GM20000 (cell line): ENCODE data around the gene MYO9A.
"Not testable (repeated sequence)": the region's sequence is repeated elsewhere in the genome, so short reads cannot be mapped to it uniquely, and the experiment has no call there.

Source experiments
- DNase-seq: peaks from one replicate; pipeline ENCODE4 v3.0.0; 2012; ENCODE audit warnings: low spot score
- CTCF ChIP-seq: IDR thresholded peaks from 2 replicates; pipeline ENCODE4 v1.5.1; 2012; ENCODE audit warnings: mild to moderate bottlenecking, control low read depth; ENCODE audit errors: extremely low read depth, missing control alignments

The MYO9A gene

GRCh38 chr15:72086920-72087648 is 30.9 kb downstream of the MYO9A start:
- no peak for TF ChIP-seq CTCF
- DNase-seq, result no peak

- no peak for DNase-seq
- no peak for TF ChIP-seq CTCF
Observed at GRCh38 chr15:72086010-72086697, 31.8 kb downstream of the MYO9A start.

GRCh38 chr15:72082176-72082575 is 35.8 kb downstream of the MYO9A start:
- no peak for TF ChIP-seq CTCF
- no peak for DNase-seq

- no peak for TF ChIP-seq CTCF
- peak; percentile 54 for DNase-seq
Observed at GRCh38 chr15:72078887-72079286, 39.1 kb downstream of the MYO9A start.

- no peak for TF ChIP-seq CTCF
- DNase-seq, result no peak
Observed at GRCh38 chr15:72077950-72078349, 40.0 kb downstream of the MYO9A start.

- no peak for TF ChIP-seq CTCF
- DNase-seq, result no peak
Observed at GRCh38 chr15:72074335-72075060, 43.5 kb downstream of the MYO9A start.

- not testable (repeated sequence) for DNase-seq
Observed at GRCh38 chr15:72071448-72071825, 46.5 kb downstream of the MYO9A start.
